HG03108 (cell line): ENCODE results near the gene DMBT1.

Experiments used
- ATAC-seq: cut with Tn5 transposase; IDR thresholded peaks from one replicate; pipeline ENCODE4 v1.9.1; 2021; ENCODE audit warnings: moderate library complexity; ENCODE audit not compliant: unreplicated experiment

DMBT1 gene

DNA sequence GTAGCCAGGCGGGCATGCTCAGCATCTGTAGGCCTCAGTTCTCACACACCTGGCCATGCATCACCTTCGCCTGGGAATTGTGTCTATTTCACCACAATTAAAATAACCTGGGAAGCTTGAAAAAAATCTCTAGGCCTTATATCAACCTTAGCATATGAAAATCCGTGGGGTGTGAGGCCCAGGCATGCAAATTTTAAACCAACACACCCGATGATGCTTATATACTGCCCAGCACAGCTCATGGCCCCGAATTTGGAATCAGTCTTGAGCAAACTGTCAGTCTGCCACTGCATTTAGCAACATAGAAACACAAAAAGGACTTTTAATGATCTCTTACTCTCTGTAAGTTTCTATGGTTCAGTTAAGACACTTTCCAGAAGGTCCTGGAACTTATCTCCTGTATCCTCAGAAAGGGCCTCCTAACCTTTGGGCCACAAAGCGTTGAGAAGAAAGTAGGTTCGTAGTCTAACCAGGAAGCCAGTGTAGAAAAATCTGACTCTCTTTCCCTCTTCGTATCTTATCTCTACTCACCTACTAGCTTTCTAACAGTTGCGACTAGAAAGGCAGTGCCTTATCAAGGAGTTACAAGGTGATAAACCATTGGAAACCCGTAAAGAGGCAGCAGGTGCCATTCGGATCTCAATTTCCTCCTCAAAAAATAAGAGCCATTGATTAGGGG lies 12.0 kb upstream of the DMBT1 start:
- ATAC-seq: no peak

GRCh38 chr10:122549636-122550035 lies 10.9 kb upstream of the DMBT1 start:
- ATAC-seq: no peak

- no peak for ATAC-seq
Observed at GRCh38 chr10:122550427-122550826, 10.1 kb upstream of the DMBT1 start.

DNA sequence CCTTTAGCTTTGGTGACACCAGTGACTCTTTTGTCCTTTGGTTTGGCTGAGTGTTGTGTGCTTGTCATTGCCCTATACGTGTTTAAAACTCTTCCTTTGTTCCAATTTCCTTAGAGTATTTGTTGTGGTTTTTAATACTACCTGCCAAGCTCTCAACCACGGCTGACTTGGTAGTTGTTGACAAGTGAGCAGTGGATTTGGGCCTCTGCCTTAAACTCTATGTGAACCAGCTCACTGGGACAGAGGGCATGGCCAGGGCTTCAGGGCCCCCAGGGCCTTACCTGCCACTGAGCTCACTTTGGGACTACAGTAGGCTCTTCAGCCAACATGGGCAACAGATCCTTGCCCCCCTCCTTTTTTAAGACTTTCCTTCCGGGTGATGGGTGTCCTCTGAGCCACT lies 9.6 kb upstream of the DMBT1 start:
- ATAC-seq: no peak

DNA sequence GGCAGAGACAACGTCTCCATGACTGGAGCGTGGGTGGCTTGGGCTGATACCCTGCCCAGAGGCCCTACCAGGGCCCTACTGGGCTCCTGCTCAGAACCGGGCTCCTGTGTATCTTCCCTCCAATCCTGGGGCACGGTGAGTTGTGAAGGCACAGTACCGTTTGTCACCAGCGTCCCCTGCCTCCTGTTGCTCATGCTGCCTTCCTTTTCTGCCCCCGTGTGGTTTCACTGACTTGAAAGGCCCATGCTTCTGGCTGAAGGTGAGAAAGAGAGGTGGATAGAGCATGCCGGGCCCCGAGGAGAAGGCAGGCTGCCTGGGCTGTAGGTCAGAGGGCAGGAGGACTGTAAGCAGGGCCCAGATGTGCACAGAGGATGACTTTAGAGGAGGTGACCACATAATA lies 9.1 kb upstream of the DMBT1 start:
- no peak for ATAC-seq

GRCh38 chr10:122553341-122553740 lies 7.2 kb upstream of the DMBT1 start:
- ATAC-seq: no peak

GRCh38 chr10:122554131-122555036 lies 6.2 kb upstream of the DMBT1 start:
- no peak for ATAC-seq

- ATAC-seq: no peak
Observed at GRCh38 chr10:122555442-122555841, 5.1 kb upstream of the DMBT1 start.

- no peak for ATAC-seq
Observed at GRCh38 chr10:122557516-122557915, 3.0 kb upstream of the DMBT1 start.

GRCh38 chr10:122558452-122558851 lies 2.1 kb upstream of the DMBT1 start:
- no peak for ATAC-seq

GRCh38 chr10:122559228-122559627 lies 1.3 kb upstream of the DMBT1 start:
- no peak for ATAC-seq

GRCh38 chr10:122561212-122561611 lies 658 bp downstream of the DMBT1 start:
- ATAC-seq: no peak

DNA sequence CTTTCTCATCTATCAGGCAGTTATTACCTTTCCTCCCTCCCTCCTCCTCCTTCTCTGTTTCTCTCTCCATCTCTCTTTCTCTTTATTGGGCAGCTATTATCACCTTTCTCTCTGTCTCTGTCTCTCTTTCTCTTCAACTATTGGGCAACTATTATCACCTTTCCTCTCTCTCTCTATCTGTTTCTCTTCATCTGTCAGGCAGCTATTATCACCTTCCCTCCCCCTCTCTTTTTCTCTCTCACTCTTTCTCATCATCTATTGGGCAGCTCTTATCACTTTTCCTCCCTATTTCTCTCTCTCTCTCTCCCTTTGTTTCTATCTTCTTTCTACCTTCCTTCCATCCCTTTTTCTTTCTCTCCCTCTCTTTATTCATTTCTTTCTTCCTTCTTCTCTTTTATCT lies 1.2 kb downstream of the DMBT1 start:
- no peak for ATAC-seq

DNA sequence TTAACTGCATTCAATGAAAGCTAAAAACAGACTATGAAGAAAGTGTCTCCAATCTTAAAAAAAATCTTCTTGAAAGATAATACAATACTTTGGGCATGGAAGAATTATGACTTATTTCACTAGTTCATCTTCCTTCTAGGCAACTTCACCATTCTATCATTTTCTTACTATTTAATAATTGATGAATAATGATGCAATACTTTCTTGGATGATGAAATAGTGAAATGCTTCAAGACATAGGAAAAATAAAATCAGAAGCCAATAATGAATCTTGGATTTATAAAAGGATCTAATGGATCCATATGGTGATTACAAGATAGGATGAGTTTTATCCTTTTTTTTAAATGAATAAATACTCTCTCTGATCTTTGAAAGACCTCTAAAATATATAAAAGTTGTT lies 4.4 kb downstream of the DMBT1 start:
- no peak for ATAC-seq

GRCh38 chr10:122565766-122566206 lies 5.2 kb downstream of the DMBT1 start:
- no peak for ATAC-seq

DNA sequence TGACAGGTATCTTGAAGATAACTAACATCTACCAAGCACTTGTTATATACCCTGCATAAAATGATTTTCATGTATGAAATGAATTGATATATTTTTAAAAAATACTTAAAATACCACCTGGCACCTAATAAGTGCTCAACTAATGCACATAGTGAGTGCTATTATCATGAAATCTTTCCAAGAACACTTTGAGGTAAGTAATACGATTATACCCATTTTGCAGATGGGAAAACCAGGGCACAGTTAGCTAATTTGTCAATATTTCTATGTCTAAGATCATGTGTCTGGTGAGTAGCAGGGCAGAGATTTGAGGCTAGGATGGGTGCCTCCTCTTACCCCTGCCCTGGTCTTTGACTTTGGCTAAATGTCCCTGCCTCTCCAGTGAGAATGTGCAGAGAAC lies 6.1 kb downstream of the DMBT1 start:
- ATAC-seq: no peak

DNA sequence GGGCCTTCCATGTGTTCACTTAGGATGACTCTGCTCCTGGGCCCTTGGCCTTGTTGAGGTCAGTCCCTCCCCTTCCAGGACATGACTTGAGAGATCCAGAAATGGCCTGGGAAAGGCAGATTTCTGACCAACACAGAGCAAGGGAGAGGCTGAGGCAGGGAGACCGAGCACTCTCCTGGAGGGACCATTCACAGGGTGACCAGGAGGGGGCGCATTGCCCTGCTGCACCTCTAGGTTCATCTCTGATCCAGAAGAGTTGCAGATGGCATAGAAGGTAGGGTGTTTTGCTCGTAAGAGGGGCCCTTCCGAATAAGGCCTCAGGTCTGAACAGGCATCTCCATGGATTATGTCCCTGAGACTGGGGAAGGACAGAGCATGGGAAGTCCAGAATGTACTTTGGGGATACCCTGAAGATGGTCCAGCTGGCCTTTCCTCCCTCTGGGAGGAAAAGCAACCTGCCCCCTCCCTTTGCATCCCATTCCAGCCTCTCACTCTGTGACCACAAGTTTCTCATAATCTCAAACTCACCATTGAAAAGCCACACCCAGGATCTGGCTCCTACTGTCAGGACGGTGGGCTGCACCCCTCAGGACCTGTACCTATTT lies 6.6 kb downstream of the DMBT1 start:
- no peak for ATAC-seq

GRCh38 chr10:122568551-122568950 lies 8.0 kb downstream of the DMBT1 start:
- no peak for ATAC-seq

DNA sequence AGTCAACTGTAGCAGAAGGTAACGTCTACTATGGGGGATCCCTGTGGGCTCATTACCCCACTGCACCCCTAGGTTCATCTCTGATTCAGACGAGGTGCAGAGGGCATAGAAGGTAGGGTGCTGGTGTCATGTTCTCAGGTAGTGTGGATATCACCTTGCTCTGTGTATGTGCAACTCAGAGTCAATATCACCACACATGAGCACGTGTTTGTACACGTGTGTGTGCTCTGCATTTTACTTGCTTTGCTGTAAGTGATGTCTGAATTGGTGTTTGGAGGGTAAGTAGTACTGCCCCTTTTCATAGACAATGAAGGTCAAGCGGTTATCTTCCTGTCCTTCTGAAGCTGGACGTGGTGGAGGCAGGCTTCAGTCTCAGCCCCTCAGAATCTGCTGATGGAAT lies 10.4 kb downstream of the DMBT1 start:
- no peak for ATAC-seq

GRCh38 chr10:122571892-122572291 lies 11.3 kb downstream of the DMBT1 start:
- no peak for ATAC-seq

DNA sequence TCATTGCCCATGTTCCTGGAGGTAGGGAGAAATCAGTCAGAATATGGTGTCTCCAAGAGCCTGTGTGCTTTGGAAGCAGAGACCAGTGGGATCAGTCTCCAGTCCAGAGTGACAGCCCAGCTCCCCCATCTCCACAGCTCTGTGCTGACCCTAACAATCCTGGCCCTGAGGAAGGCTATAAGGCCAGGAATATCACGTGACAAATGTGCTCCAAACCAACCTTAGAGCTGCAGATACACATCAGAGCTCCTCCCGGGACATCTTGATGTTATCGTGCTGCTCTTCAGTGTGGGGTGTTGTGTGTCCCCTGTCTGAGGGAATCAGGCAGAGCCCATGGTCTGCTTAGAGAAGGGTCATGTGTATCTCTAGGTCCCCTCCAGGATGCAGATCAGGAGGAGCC lies 15.2 kb downstream of the DMBT1 start:
- ATAC-seq: no peak

GRCh38 chr10:122576291-122576690 lies 15.7 kb downstream of the DMBT1 start:
- no peak for ATAC-seq
